ENCODE measurements around the gene MDM1.

The MDM1 gene

DNA sequence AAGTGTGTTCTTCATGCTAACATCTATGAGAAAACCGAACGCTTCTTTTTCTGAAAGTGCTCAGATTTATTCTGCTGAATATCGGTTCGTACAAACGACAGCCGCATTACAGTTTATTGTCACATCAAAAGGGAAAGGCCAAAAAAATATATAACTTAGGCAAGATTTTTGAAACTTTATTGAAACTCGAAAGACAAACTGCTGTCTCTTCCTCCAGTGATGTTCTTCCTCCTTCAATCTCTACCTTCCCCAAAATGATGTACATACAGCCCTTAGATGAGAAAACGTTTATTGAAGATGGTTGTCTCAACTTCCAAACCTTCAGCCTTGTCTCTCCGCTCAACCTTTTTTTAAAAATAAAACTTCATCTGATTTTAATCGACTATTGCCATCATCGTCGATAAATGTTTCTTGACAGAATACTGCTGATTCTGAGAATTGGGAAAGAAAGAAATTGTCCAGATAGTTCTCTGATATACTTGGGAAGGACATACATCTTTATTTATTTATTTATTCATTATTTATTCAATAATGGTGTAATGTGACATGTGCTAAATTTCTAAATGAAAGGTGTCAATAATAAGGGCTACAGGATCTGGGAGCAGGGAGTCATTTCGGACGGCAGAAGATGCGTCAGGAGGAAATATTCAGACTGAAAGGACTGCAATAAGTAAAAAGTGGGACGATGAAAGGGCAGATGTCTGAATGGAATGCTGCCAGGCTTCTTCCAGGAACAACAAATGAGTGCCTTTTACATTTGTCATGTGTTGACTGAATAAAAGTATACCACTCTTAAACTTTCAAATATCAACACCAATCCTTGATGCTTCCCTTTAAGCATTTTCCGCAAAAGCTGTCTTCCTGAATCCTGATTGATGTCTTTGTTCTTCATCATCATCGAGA, 817 bp upstream of the MDM1 start:
- DNase-seq (ENCODE audit: extremely low spot score): no peak
- POLR2A ChIA-PET: interaction anchor here (0.6 to 1.2 kb wide), 2 partner anchors 10 to 12 kb away, joined by 3 read pairs; no protein-coding TSS in a partner anchor
- CTCF ChIA-PET: interaction anchor here (0.7 to 1.2 kb wide), 3 partner anchors 10 to 16 kb away, joined by 3 to 6 read pairs (median 5); no protein-coding TSS in a partner anchor
- TF ChIP-seq ARNT (IDR thresholded peaks at IDR 0.05): no peak
- no peak for TF ChIP-seq NFRKB (IDR thresholded peaks at IDR 0.05)

DNA sequence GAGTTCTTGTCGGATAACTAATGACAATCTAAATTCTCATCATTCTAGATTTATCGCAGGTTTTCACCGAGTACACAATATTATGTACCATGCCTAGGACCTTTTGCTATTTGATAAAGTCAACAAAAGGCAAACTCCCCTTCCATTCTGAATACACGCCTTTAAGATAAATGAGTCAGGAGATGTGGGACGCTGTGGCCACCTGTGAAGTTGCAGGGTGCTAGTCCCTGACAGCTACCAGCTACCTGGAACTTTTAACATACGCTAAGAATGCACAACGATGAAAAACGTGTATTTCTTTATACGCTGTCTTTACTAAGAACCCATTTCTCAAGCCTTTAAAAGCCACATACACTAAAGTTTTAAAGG, 678 bp downstream of the MDM1 start:
- TF ChIP-seq BHLHE40 (IDR thresholded peaks at IDR 0.05; ENCODE audit: borderline replicate concordance) (no peak), SUZ12 (IDR thresholded peaks at IDR 0.05) (no peak), FOXM1 (IDR thresholded peaks at IDR 0.05; ENCODE audit: borderline replicate concordance) (no peak), ARNT (IDR thresholded peaks at IDR 0.05) (no peak), CTBP1 (IDR thresholded peaks at IDR 0.05; ENCODE audit: borderline replicate concordance) (no peak), FOXA1 (IDR thresholded peaks at IDR 0.05) (no peak), NFRKB (IDR thresholded peaks at IDR 0.05) (no peak), SP1 (IDR thresholded peaks at IDR 0.05) (no peak), L3MBTL2 (conservative IDR thresholded peaks at IDR 0.05) (no peak), LEF1 (IDR thresholded peaks at IDR 0.05; ENCODE audit: borderline replicate concordance) (no peak), FOXK2 (IDR thresholded peaks at IDR 0.05) (no peak), TARDBP (IDR thresholded peaks at IDR 0.05) (no peak), HDGF (IDR thresholded peaks at IDR 0.05; ENCODE audit: borderline replicate concordance) (no peak), ZNF384 (IDR thresholded peaks at IDR 0.05) (no peak), ELF4 (IDR thresholded peaks at IDR 0.05) (no peak)
- TF ChIP-seq, protein P1, sequence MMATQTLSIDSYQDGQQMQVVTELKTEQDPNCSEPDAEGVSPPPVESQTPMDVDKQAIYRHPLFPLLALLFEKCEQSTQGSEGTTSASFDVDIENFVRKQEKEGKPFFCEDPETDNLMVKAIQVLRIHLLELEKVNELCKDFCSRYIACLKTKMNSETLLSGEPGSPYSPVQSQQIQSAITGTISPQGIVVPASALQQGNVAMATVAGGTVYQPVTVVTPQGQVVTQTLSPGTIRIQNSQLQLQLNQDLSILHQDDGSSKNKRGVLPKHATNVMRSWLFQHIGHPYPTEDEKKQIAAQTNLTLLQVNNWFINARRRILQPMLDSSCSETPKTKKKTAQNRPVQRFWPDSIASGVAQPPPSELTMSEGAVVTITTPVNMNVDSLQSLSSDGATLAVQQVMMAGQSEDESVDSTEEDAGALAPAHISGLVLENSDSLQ (IDR thresholded peaks at IDR 0.05): no peak
- ChIA-PET CTCF (interaction anchor here (0.6 to 1.1 kb wide), 3 partner anchors 14 to 295 kb away, joined by 3 to 6 read pairs (median 4); no protein-coding TSS in a partner anchor), POLR2A (interaction anchor here (0.9 to 1.3 kb wide), 4 partner anchors 10 to 356 kb away, joined by 3 to 4 read pairs (median 4); partner anchors contain the start of gene NUP107)
- DNase-seq (ENCODE audit: extremely low spot score): peak; percentile 13

DNA sequence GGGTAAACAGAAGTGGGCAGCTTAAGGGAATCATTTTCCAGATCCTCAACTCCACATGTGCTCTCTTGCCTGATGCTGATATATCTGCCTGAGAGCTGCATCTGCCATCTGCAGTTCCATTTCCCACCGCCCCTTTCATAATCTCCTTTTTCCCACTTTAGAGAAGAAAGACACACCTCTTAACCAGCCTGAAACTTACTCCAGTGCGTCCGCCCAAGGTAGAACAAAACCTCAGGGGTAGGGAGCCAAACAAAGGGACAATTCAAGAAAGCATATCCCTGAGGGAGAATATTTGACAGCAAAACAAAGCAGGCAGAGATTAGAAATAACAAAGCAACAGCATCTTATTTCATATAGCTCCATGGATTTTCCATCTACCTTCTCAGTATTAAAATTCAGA, 4.3 kb downstream of the MDM1 start:
- DNase-seq (ENCODE audit: extremely low spot score): no peak
- ChIA-PET POLR2A (no interaction called here), CTCF (interaction anchor here (0.9 kb wide), 1 partner anchor 289 kb away, joined by 3 read pairs; no protein-coding TSS in a partner anchor)
- TF ChIP-seq CTBP1 (IDR thresholded peaks at IDR 0.05; ENCODE audit: borderline replicate concordance) (no peak), ARNT (IDR thresholded peaks at IDR 0.05) (no peak), FOXA1 (IDR thresholded peaks at IDR 0.05) (no peak), ELF4 (IDR thresholded peaks at IDR 0.05) (no peak), FOXM1 (IDR thresholded peaks at IDR 0.05; ENCODE audit: borderline replicate concordance) (no peak), ZNF384 (IDR thresholded peaks at IDR 0.05) (no peak), LEF1 (IDR thresholded peaks at IDR 0.05; ENCODE audit: borderline replicate concordance) (no peak), HDGF (IDR thresholded peaks at IDR 0.05; ENCODE audit: borderline replicate concordance) (no peak), L3MBTL2 (conservative IDR thresholded peaks at IDR 0.05) (no peak), BHLHE40 (IDR thresholded peaks at IDR 0.05; ENCODE audit: borderline replicate concordance) (no peak), TARDBP (IDR thresholded peaks at IDR 0.05) (no peak), NFRKB (IDR thresholded peaks at IDR 0.05) (no peak), SUZ12 (IDR thresholded peaks at IDR 0.05) (no peak), SP1 (IDR thresholded peaks at IDR 0.05) (no peak), FOXK2 (IDR thresholded peaks at IDR 0.05) (no peak)
- TF ChIP-seq, protein P1 (IDR thresholded peaks at IDR 0.05): no peak

DNA sequence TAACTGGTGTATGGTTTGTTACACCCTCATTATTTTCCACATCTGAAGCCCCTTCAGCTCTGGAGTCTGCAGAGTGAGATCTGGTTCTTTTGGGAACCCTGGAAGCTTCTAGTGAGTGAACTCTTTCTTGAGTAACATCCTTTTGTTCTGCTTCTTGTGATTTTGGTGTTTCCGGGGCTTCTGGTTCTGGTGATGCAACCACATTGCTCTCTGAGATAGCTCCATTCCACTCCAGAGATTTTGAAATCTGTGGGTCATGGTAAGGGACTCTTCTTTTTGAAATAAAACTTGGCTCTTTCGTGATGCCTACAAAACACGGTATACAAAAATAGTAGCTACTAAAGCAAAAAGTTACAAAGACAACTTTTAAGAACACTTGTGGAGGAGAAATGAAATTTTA, 5.4 kb downstream of the MDM1 start:
- TF ChIP-seq BHLHE40 (IDR thresholded peaks at IDR 0.05; ENCODE audit: borderline replicate concordance) (no peak), ARNT (IDR thresholded peaks at IDR 0.05) (no peak), FOXK2 (IDR thresholded peaks at IDR 0.05) (no peak), CTBP1 (IDR thresholded peaks at IDR 0.05; ENCODE audit: borderline replicate concordance) (no peak), TARDBP (IDR thresholded peaks at IDR 0.05) (no peak), FOXA1 (IDR thresholded peaks at IDR 0.05) (no peak), L3MBTL2 (conservative IDR thresholded peaks at IDR 0.05) (no peak), ELF4 (IDR thresholded peaks at IDR 0.05) (no peak), SP1 (IDR thresholded peaks at IDR 0.05) (no peak), FOXM1 (IDR thresholded peaks at IDR 0.05; ENCODE audit: borderline replicate concordance) (no peak), LEF1 (IDR thresholded peaks at IDR 0.05; ENCODE audit: borderline replicate concordance) (no peak), SUZ12 (IDR thresholded peaks at IDR 0.05) (no peak), NFRKB (IDR thresholded peaks at IDR 0.05) (no peak), ZNF384 (IDR thresholded peaks at IDR 0.05) (no peak), HDGF (IDR thresholded peaks at IDR 0.05; ENCODE audit: borderline replicate concordance) (no peak)
- TF ChIP-seq, protein P1 (IDR thresholded peaks at IDR 0.05): no peak
- POLR2A ChIA-PET: no interaction called here
- no peak for DNase-seq (ENCODE audit: extremely low spot score)
- CTCF ChIA-PET: no interaction called here

DNA sequence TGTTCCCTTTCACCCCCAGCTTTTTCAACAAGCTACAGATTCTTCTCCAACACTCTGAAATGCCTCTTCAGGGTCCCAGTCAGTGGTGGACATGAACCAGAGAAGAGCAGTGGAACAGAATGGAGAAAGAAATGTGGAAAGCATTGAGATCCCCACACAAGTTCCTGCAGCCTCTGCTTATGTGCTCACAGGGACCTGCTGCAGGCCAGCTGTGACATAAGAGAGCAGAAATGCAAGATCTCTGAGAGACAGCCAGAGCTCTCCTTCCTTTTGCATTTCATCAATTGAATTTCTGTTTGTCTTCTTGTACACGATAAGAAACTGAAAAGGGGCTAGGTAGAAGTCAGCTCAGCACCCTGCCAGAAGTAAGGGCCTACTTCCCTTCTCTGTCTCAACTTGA, 6.2 kb downstream of the MDM1 start:
- no peak for DNase-seq (ENCODE audit: extremely low spot score)
- POLR2A ChIA-PET: no interaction called here
- CTCF ChIA-PET: no interaction called here
- TF ChIP-seq BHLHE40 (IDR thresholded peaks at IDR 0.05; ENCODE audit: borderline replicate concordance): no peak
- TF ChIP-seq LEF1 (IDR thresholded peaks at IDR 0.05; ENCODE audit: borderline replicate concordance): no peak
- TF ChIP-seq ELF4 (IDR thresholded peaks at IDR 0.05): no peak
- TF ChIP-seq NFRKB (IDR thresholded peaks at IDR 0.05): no peak

DNA sequence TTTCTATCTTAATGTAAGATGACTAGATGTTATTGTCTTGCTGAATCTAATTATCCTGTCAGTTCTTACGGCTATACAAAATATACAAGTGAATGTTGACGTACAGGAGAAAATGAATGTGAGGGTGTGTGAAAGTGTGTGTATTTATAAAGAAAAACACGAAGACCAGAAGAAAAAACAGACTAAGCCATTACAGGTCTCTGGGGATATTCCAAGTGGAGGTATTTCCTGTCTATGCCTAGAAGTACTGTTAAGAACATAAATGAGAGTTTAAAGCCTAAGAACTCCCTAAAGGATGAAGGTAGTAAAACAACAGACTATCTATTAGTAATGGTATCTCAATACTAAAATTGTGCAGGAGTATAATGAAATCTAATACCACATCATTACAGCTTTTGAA, 7.6 kb downstream of the MDM1 start:
- POLR2A ChIA-PET: no interaction called here
- TF ChIP-seq L3MBTL2 (conservative IDR thresholded peaks at IDR 0.05) (no peak), ARNT (IDR thresholded peaks at IDR 0.05) (no peak), SUZ12 (IDR thresholded peaks at IDR 0.05) (no peak), ELF4 (IDR thresholded peaks at IDR 0.05) (no peak), FOXK2 (IDR thresholded peaks at IDR 0.05) (no peak), NFRKB (IDR thresholded peaks at IDR 0.05) (no peak), BHLHE40 (IDR thresholded peaks at IDR 0.05; ENCODE audit: borderline replicate concordance) (no peak), CTBP1 (IDR thresholded peaks at IDR 0.05; ENCODE audit: borderline replicate concordance) (no peak), FOXA1 (IDR thresholded peaks at IDR 0.05) (no peak), FOXM1 (IDR thresholded peaks at IDR 0.05; ENCODE audit: borderline replicate concordance) (no peak)
- DNase-seq (ENCODE audit: extremely low spot score): no peak
- CTCF ChIA-PET: no interaction called here

Data from HEK293T (cell line).